Spleen (tissue), 11 donors: ENCODE data around the gene DLST. TPM values are rescaled to one million over a fixed set of nuclear protein-coding genes. Genes with fewer than 3 reads are reported as not detected.

Experiments
- DNase-seq: peaks from one replicate; pipeline ENCODE4 v3.0.0-alpha.2; 2020
- H3K27ac ChIP-seq, 8 donors: fragments of 200-600 bp; sonication (generic) in 7 of 8; 1 replicate in 4 of 8; 2 replicates in 4 of 8; pipeline versions ENCODE4 v1.5.0 to v1.8.0; 2016 to 2021; ENCODE audit warnings: inconsistent platforms in 4 of 8, mild to moderate bottlenecking in 4 of 8, moderate library complexity in 1 of 8
- H3K27me3 ChIP-seq, 7 donors: fragments of 200-600 bp; sonication (generic) in 6 of 7; replicated peaks in 1 of 7; 1 replicate in 4 of 7; 2 replicates in 3 of 7; pipeline versions ENCODE4 v1.5.0 to v1.8.0; 2016 to 2021; ENCODE audit warnings: inconsistent platforms in 3 of 7, mild to moderate bottlenecking in 1 of 7
- H3K36me3 ChIP-seq, 6 donors: fragments of 200-600 bp; sonication (generic) in 5 of 6; 1 replicate in 4 of 6; 2 replicates in 2 of 6; pipeline versions ENCODE4 v1.5.0 to v1.8.0; 2016 to 2021; ENCODE audit warnings: inconsistent platforms in 2 of 6
- H3K4me1 ChIP-seq, 6 donors: fragments of 200-600 bp; sonication (generic) in 5 of 6; 1 replicate in 3 of 6; 2 replicates in 3 of 6; pipeline versions ENCODE4 v1.5.0 to v1.8.0; 2016 to 2021; ENCODE audit warnings: inconsistent platforms in 3 of 6
- H3K4me3 ChIP-seq, 8 donors: fragments of 200-600 bp; sonication (generic) in 7 of 8; 1 replicate in 4 of 8; 2 replicates in 4 of 8; pipeline versions ENCODE4 v1.5.0 to v1.8.0; 2016 to 2021; ENCODE audit warnings: inconsistent platforms in 4 of 8, mild to moderate bottlenecking in 4 of 8, moderate library complexity in 2 of 8
- H3K9me3 ChIP-seq, 8 donors: fragments of 200-600 bp; sonication (generic) in 7 of 8; 1 replicate in 4 of 8; 2 replicates in 4 of 8; pipeline versions ENCODE4 v1.5.0 to v1.8.0; 2016 to 2021; ENCODE audit warnings: inconsistent platforms in 4 of 8
- CTCF ChIP-seq, 11 experiments: fragments of 200-600 bp in 7 of 11; fragments of 450-650 bp in 4 of 11; sonication (generic) in 4 of 11; IDR thresholded peaks in 8 of 11; conservative IDR thresholded peaks in 3 of 11; 1 replicate in 7 of 11; 2 replicates in 4 of 11; pipeline versions ENCODE4 v1.4.0 to v1.8.0; 2016 to 2021; ENCODE audit warnings: antibody characterized with exemption in 11 of 11, inconsistent platforms in 4 of 11, mild to moderate bottlenecking in 1 of 11
- POLR2A ChIP-seq, 3 donors: fragments of 450-650 bp; IDR thresholded peaks; one replicate each; pipeline ENCODE4 v1.5.1; 2017; ENCODE audit warnings: antibody characterized with exemption in 3 of 3, mild to moderate bottlenecking in 1 of 3
- POLR2AphosphoS5 ChIP-seq, 3 donors: sonication (generic); formaldehyde crosslinking; IDR thresholded peaks; one replicate each; pipeline ENCODE4 v1.5.1; 2017; ENCODE audit warnings: antibody characterized with exemption in 3 of 3
- WGBS, 5 donors: extraction: QIAGEN DNeasy Blood & Tissue Kit in 3 of 5; methylation state at CpG; one replicate each; pipeline versions ENCODE4 v1.1.5 to v1.1.7; 2013 to 2018; 5-methylcytosine and 5-hydroxymethylcytosine counted together
- intact Hi-C: fragments of 100-400 bp; cut with DNase I; formaldehyde crosslinking; loops from one replicate; pipeline ENCODE4 v1.15.0; 2023; ENCODE audit warnings: low total_unique reads
- polyA plus RNA-seq, 3 donors: library from polyadenylated mRNA; stranded (reverse); fragments of 200-250 nt; gene quantifications; one replicate each; pipeline ENCODE4 v1.2.1, GENCODE V29; 2013
- total RNA-seq, 7 donors: library from RNA; depleted of rRNA in 3 of 7; stranded (reverse); fragments of >200 nt in 3 of 7; fragmentation: NEBNext Ultra II Directional in 4 of 7; extraction: Animal tissue kit (Norgen Biotek cat#: 25700) in 4 of 7; gene quantifications; one replicate each; pipeline versions ENCODE4 v1.1.0 to v1.2.1, GENCODE V29; 2016 to 2021
- donor health status: healthy with polysubstance abuse.
- donor health status: DM: no; HTN: no; CAD: no; lungs with moderate emphysema.
- donor health status: DM: no; HTN: no; CAD: no.
- donor health status: Bipolar disorder and iron deficiency.
- donor health status: healthy.
- donor health status: DM: no; HTN: no; CAD: no.
- donor health status: DM: yes; HTN: yes; CAD: no.

DLST gene
- total and polyA plus RNA-seq, 10 donors = 33.1 to 80.0 (median 74.7) TPM

GRCh38 chr14:74909911-74910310, 28.2 kb downstream of the DLST start:
- intact Hi-C loops = loop anchor here (5.0 kb wide), 1 partner anchor 48 kb away; no protein-coding TSS in a partner anchor
- H3K4me1 ChIP-seq = peaks cover 4 to 60% (median 32%) of the 10 kb centered on the region in 6 donors
- TF ChIP-seq POLR2AphosphoS5 (IDR thresholded peaks at IDR 0.05) (no peak), POLR2A (IDR thresholded peaks at IDR 0.05) (no peak), CTCF (IDR thresholded peaks at IDR 0.05 in 8 of 11, conservative IDR thresholded peaks at IDR 0.05 in 3 of 11) (no peak)
- no peak for DNase-seq
- 76 to 95% (median 92%) methylated on average over 6 to 10 of the region's 10 CpGs for WGBS, 5 donors
- peaks cover 0 to 20% (median 2%) of the 10 kb centered on the region in 6 donors for H3K36me3 ChIP-seq
- H3K9me3 ChIP-seq = no peaks in the 10 kb centered on the region
- no peak overlapping the region for H3K4me3 ChIP-seq
- peak overlapping the region in 3 of 8 donors; percentile 5 to 40 (median 21) for H3K27ac ChIP-seq
- H3K27me3 ChIP-seq = no peaks in the 10 kb centered on the region

GRCh38 chr14:74910556-74910955, 28.8 kb downstream of the DLST start:
- Histone ChIP-seq H3K27ac (peak overlapping the region in 1 of 8 donors; percentile 10), H3K4me1 (peaks cover 4 to 55% (median 29%) of the 10 kb centered on the region in 6 donors), H3K4me3 (no peak overlapping the region), H3K27me3 (no peaks in the 10 kb centered on the region), H3K36me3 (peaks cover 0 to 13% (median 0%) of the 10 kb centered on the region in 6 donors), H3K9me3 (no peaks in the 10 kb centered on the region)
- no peak for DNase-seq
- TF ChIP-seq POLR2A (IDR thresholded peaks at IDR 0.05) (no peak), POLR2AphosphoS5 (IDR thresholded peaks at IDR 0.05) (no peak), CTCF (IDR thresholded peaks at IDR 0.05 in 8 of 11, conservative IDR thresholded peaks at IDR 0.05 in 3 of 11) (no peak)
- WGBS, 5 donors = 73 to 85% (median 77%) methylated on average over 9 to 10 of the region's 10 CpGs
- intact Hi-C loops = no loop called here

GRCh38 chr14:74911221-74911620, 29.5 kb downstream of the DLST start:
- H3K27me3 ChIP-seq = no peaks in the 10 kb centered on the region
- DNase-seq = no peak
- no peak overlapping the region for H3K4me3 ChIP-seq
- WGBS, 5 donors = 88 to 100% (median 93%) methylated on average over 2 to 6 of the region's 6 CpGs
- no peaks in the 10 kb centered on the region for H3K9me3 ChIP-seq
- no peak overlapping the region for H3K27ac ChIP-seq
- intact Hi-C loops = no loop called here
- H3K4me1 ChIP-seq = peaks cover 0 to 49% (median 22%) of the 10 kb centered on the region in 6 donors
- TF ChIP-seq POLR2A (IDR thresholded peaks at IDR 0.05) = no peak
- no peak for TF ChIP-seq CTCF (IDR thresholded peaks at IDR 0.05 in 8 of 11, conservative IDR thresholded peaks at IDR 0.05 in 3 of 11)
- TF ChIP-seq POLR2AphosphoS5 (IDR thresholded peaks at IDR 0.05) = no peak
- H3K36me3 ChIP-seq = peaks cover 0 to 10% (median 0%) of the 10 kb centered on the region in 6 donors

- TF ChIP-seq POLR2A (IDR thresholded peaks at IDR 0.05) (no peak), CTCF (IDR thresholded peaks at IDR 0.05 in 8 of 11, conservative IDR thresholded peaks at IDR 0.05 in 3 of 11) (no peak), POLR2AphosphoS5 (IDR thresholded peaks at IDR 0.05) (no peak)
- DNase-seq = peak; percentile 31
- no peaks in the 10 kb centered on the region for H3K9me3 ChIP-seq
- no peak overlapping the region for H3K4me3 ChIP-seq
- H3K4me1 ChIP-seq = peaks cover 0 to 45% (median 21%) of the 10 kb centered on the region in 6 donors
- H3K27me3 ChIP-seq = no peaks in the 10 kb centered on the region
- peaks cover 0 to 5% (median 0%) of the 10 kb centered on the region in 6 donors for H3K36me3 ChIP-seq
- WGBS, 5 donors = 90 to 98% (median 93%) methylated on average over 5 of the region's 5 CpGs
- H3K27ac ChIP-seq = no peak overlapping the region
- intact Hi-C loops = no loop called here
Measured at GRCh38 chr14:74911704-74912103, 30.0 kb downstream of the DLST start.
